ENCODE results near the gene AGRP.
"Not testable (repeated sequence)": the region's sequence is repeated elsewhere in the genome, so short reads cannot be mapped to it uniquely, and the experiment has no call there.

Gene AGRP

DNA sequence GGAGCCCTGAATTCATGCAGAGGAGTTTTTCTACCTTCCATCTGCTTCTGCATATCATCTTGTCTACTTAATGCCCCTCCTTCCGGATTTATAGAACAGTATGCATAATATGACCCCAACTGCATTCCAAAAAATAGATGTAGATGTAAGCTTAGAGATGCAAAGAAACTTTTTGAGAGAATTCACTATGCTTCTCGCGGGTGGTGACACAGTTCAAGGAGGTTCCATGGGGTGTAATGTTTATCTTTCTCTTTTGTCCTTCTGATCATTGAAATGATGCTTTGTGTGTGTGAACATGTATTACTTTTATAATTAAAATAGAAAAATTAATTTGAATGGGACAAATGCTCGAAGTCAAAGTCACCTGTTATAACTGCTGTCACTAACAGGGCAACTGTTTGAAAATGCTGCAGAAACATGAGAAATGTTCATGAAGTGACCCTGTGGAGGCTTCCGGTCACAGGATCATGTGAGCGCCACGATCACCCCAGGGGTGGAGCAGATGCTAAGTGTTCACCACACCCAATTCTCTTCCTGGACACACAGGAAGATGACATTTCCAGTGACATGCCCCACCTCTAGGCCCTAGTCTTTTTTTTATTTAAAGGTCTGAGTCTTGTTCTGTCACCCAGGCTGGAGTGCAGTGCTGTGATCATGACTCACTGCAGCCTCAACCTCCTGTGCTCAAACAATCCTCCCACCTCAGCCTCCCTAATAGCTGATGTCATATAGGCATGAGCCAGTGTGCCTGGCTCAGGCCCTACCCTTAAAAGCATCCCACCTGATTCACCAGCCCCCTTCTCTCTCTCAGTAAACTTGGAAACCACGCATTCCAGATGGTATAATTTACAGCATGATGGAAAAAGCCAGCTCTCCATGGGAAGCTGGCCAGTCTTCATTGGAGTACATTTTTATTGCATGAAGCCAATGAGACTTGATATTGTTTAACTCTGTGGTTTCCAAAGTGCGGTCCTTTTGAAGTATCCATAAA, 21.0 kb upstream of the AGRP start:
- DNase-seq (ENCODE audit: low spot score) = no peak

GRCh38 chr16:67499106-67499505, 15.8 kb upstream of the AGRP start:
- DNase-seq (ENCODE audit: low spot score) = peak; percentile 51

GRCh38 chr16:67490335-67491096, 7.2 kb upstream of the AGRP start:
- no peak for DNase-seq (ENCODE audit: low spot score)

DNA sequence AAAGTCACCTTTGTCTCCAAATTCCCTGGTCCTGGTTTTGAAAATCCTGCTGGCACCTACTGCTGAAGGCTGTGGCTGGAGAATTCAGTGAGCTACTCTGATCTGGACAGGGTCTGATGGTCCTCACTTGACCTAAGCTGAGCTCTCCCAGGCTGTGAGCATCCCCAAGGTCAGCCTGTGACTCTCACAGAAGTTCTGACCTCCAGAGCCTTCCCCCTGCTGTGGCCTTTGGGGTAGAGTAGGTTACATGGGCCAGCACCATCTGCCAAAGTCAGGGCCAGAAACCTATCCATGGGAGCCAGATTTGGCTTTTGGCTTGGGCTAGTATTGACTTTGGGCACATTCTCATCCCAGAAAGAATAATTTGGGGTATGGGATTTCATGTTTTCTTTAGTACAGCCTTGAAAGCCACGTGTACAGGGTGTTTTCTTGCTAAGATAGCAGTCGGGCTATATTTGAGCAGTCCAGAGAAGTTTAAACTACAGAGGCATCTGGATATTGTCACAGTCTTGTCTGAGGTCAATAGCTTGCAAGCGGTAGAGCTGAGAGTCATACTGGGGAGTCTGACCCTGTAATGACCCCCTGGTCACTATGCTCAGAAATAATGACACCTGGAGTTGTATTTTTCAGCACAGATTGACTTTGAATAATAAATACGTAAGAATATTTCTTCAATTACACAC, 6.2 kb upstream of the AGRP start:
- DNase-seq (ENCODE audit: low spot score) = no peak

DNA sequence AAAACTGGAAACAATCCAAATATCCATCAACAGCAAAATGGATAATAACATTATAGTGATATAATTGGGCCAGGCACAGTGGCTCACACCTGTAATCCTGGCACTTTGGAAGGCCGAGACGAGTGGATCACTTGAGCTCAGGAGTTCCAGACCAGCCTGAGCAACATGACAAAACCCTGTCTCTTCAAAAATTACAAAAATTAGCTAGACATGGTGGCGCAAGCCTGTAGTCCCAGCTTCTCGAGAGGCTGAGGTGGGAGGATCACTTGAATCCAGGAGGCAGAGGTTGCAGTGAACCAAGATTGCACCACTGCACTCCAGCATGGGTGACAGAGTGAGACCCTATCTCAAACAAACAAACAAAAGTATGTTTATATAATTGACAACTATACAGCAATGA, 4.2 kb upstream of the AGRP start:
- DNase-seq (ENCODE audit: low spot score) = not testable (repeated sequence)

- no peak for DNase-seq (ENCODE audit: low spot score)
Observed at GRCh38 chr16:67486805-67487204, 3.5 kb upstream of the AGRP start.

DNA sequence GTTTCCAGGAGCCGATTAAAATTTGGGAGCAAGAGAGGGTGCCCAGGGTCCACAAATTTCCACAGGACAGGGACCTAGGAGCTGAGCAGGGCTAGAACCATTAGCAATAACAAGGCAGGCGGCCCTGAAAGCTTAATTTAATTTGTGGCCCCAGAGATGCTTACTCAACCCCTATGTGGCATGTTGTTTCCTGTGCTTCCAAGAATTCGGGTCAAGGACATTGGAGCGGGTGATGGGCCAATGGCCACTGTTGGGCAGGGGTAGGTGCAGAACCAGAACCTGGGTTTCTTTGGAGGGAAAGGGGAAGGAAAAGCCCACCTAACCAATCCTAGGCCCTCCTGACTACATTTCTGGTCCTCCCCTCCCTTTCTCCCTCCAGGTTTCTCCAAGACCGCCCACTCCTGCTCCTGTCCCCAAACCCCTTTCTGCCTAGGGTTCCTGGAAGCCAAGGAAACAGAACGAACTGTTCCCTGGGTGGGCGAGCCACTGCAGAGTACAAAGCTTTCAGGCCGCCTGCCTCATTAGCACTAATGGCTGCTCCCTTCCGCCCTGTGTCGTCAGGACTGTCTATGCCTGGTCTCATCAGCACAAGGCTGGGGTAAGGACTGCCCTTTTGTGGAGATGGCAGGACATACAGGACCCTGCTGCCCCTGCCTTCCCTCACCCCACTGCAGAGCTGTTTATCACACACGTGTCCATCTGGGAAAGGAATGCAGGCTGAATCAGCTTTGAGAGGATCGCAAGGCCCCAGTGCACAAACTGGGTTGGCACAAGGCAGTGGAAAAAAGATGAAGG, 581 bp upstream of the AGRP start:
- DNase-seq (ENCODE audit: low spot score) = no peak

DNA sequence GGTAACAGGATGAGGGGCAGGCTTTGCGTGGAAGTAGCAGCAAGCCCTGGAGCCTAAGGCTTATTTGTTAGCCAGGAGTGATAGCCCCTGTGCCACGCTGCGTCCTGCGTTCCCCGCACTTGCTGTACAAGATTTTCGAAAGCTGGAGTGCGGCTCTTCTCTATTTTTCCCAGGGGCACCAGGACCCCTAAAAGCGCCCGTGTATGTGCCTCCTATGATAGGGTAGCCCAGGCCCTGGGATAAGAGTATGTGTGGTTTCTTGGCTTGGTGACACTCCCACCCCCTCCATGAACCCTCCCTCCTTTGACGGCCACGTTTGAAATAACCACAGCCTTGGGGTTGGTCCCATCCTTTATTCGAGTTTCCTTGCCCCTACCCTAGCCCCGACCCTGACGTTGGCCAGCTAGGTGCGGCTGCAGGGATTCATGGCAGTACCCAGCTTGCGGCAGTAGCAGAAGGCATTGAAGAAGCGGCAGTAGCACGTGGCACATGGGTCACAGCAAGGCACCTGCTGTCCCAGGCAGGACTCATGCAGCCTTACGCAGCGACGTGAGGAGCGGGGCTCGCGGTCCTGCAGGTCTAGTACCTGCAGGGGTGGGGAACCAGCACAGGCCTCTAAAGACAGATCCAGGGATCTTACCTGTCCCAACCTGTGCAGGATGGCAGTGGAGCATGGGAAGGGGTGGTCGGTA, 968 bp downstream of the AGRP start:
- DNase-seq (ENCODE audit: low spot score) = no peak

- DNase-seq (ENCODE audit: low spot score) = no peak
Observed at GRCh38 chr16:67481561-67482232, 1.6 kb downstream of the AGRP start.

DNA sequence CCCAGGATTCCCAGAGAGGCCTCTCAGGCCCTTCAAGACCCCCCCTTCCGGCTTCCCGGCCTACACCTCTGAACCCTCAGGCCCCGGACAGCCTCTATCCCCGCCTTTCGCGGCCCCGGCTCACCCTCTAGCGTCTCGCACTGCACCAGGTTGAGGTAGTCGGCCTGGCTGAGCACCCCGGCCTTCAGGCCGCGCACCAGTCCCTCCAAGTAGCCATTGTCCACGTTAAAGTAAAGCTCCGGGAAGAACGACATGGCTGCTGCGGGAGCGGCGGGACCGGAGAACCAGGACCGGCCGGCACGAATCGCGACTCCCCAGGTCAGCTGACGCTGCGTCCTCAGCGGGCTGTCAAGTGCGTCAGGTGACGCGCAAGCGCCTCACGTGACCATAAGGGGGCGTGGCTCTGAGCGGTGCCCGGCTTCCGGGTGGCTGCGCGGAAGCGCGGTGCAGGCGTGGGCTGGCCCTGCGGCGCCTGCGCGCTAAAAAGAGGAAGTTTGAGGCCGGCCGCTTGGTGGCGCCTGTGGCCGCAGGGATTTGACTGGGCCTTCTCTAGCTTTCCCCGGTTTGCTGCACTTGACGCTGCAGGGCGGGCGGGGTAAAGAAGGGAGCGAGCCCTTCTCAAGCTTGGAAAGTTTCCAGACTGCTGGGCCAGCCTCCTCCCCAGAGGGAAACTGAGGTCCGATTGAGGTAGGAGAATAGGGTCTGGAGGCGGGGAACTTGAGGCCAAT, 2.4 kb downstream of the AGRP start, which contains the start of gene ATP6V0D1:
Gene ATP6V0D1, minus strand, starts transcription at position 325 of the 728 bp plus-strand sequence. Its CDS starts 71 bp downstream, at position 254.
- DNase-seq (ENCODE audit: low spot score) = peak; percentile 99

DNA sequence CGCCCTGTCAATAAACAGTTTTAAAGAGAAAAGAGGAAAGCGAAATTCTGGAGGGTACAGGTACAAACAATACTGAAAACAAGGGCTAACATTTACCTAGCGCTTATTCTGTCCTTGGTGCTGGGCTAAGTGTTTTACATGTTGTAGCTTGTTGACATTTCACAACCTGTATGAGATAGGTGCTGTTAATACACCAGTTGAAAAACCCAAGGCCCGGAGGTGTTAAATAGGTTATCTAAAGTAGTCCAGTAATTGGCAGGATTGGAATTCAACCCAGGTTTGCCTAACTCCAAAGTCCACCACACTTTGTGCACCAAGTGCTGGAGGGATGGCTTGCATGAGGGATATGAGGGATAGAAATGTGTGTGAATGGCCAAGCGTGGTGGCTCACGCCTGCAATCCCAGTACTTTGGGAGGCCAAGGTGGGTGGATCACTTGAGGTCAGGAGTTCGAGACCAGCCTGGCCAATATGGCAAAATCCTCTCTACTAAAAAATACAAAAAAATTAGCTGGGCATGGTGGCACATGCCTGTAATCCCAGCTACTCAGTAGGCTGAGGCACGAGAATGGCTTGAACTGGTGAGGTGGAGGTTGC, 5.3 kb downstream of the AGRP start:
- DNase-seq (ENCODE audit: low spot score) = no peak

DNA sequence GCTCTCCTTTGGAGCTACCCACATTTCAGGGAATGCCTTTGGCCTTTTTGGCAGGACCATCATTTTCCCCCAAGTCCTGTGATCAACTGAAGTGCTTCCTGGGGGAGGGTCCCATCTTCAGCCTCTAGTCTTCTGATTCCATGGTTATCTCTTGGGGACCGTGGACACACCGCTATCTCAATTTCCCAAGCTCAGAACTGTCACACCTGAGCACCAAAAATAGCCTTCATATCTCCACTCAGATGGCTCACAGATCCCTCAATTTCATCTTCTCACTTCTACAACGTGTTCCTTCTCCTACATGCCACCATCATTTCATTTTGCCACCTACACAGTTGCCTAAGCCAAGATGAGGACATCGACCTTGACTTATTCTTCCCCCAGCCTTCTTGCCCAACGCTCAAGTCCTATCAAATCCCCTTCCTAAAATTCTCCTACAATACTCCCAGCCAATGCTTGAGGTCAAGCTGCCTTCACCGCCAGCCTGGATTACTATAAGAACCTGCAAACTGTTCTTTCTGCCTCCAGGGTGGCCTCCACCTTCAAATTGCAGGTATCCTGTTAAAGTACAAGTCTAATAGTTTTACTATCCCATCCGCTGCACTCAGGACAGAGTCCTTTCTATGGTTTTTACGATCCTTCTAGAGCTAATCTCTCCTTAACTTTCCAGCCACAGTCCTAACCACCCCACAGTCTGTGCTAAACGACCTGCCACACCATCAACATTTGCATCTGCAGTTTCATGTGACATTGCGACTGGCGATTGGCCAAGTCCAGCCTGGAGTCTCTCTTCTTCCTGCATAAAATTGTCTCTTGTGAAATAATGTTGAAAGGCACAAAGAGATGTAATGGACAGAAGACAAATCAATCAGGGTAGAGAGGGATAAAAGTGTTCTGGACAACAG, 8.5 kb downstream of the AGRP start:
- DNase-seq (ENCODE audit: low spot score) = no peak

DNA sequence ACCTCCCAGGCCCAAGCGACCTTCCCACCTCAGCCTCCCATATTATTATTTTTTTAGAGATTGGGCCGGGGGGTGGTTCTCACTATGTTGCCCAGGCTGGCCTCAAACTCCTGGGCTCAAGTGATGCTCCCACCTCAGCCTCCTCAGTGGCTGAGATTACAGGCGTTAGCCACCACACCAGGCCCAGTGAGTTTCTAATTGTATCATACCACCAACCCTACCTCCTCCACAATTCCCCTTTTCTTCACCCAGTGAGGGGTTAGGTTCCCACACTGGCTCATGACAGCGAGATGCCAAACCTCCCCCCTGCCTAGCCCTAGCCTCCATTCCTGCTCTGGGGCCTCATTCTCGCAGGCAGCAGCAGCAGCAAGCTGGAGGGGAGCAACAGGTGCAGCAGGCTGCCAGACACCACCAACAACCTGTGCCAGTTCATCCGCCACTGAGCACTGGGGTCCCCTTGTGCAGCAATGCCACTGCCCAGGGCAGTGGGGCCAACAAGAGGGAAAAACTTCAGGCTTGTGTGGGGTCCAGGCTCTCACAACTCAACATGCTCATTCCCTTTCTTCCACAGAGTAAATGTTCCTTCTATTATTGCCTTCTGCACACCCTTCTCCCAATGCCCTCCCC, 11.5 kb downstream of the AGRP start:
- DNase-seq (ENCODE audit: low spot score) = no peak

DNA sequence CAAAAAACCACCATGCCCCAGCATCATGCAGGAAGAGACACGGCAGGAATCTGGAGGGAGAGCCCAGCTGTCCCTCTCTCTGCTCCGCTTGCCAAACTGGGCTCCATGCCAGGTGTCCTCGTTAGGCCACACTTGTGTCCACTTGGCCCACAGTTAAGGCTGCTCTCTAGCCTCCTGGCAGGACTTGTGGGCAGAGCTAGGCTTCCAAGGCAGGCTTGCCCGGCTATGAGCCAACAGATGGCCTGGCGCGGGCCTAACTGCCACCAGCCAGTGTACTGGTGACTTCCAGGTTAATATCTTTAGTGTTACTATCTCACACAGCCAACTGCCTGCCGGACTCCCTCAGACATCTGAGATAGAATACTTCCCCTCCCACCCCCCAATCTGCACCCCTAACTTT, 13.0 kb downstream of the AGRP start:
- DNase-seq (ENCODE audit: low spot score) = peak; percentile 40

- DNase-seq (ENCODE audit: low spot score) = no peak
Observed at GRCh38 chr16:67468731-67469130, 14.6 kb downstream of the AGRP start.

DNA sequence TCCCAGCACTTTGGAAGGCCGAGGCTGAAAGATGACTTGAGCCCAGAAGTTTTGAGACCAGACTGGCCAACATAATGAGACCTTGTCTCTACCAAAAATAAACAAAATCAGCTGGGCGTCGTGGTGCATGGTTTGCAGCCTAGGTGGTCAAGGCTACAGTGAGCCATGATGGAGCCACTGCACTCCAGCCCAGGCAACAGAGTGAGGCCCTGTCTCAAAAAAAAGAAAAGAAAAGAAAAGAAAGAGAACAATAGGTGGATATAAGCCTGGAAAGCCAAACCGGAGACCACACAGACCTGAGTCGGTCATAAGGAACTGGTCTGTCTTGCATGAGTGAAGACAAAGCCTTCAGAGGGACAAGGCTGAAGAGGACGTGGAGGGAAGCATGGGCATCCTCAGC, 16.8 kb downstream of the AGRP start:
- no peak for DNase-seq (ENCODE audit: low spot score)

DNA sequence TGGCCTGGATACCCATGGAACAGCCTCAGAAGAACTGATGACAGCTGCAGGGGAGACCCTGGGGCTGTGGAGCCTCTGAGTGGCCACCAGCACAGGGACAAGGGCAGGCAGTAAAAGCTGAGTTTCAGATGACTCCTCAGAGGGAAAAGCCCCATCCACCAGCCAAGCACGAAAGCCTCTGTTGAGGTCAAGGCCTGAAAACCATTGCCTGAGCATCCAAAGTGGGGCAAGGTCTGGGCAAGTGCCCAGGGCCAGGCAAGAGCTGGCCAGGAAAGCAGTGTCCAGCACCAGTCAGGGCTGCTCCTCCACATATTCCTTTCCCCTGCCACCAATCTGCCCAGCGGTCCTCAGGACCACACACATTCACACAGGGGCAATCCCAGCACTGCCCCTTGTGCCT, 18.8 kb downstream of the AGRP start:
- DNase-seq (ENCODE audit: low spot score) = no peak

GRCh38 chr16:67463691-67464090, 19.7 kb downstream of the AGRP start:
- no peak for DNase-seq (ENCODE audit: low spot score)
